PC-3 (cell line): ENCODE measurements around the gene GRB2.

Source experiments
- EZH2phosphoT487 ChIP-seq: fragments of 300-600 bp; sonication (generic); IDR thresholded peaks from 2 replicates; pipeline ENCODE4 v1.6.1; 2018; ENCODE audit warnings: mild to moderate bottlenecking, antibody characterized with exemption, low read length, borderline replicate concordance
- TF ChIP-seq, protein P1 (sequence below): fragments of 300-600 bp; sonication (generic); conservative IDR thresholded peaks from 2 replicates; pipeline ENCODE4 v1.5.1; 2017; ENCODE audit warnings: antibody characterized with exemption, low read depth, mild to moderate bottlenecking, low read length

DNA sequence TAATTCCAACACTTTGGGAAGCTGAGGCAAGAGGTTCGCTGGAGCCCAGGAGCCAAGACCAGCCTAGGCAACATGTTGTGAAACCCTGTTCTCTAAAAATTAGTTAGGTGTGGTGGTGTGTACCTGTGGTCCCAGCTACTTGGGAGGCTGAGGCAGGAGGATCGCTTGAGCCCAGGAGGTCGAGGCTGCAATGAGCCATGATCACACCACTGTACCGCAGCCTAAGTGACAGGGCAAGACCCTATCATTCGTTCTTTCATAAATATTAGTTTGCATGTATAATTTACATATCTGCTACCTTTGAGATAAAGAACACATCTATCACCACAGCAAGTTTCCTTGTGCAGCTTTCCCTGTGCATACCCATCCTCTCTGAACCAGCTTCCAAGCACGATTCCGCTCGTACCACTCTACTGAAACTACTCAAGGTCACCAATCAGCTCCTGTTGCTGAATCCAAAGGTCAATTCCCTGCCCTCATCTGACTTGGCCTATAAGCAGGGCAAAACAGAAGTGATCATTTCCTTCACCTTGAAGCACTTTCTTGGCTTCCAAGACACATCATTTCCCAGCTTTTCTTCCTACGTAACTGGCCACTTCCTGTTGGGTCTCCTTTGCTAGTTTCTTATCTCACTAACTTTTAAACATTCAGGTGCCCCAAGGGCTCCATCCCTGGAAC, 49.1 kb downstream of the GRB2 start:
- TF ChIP-seq, protein P1, sequence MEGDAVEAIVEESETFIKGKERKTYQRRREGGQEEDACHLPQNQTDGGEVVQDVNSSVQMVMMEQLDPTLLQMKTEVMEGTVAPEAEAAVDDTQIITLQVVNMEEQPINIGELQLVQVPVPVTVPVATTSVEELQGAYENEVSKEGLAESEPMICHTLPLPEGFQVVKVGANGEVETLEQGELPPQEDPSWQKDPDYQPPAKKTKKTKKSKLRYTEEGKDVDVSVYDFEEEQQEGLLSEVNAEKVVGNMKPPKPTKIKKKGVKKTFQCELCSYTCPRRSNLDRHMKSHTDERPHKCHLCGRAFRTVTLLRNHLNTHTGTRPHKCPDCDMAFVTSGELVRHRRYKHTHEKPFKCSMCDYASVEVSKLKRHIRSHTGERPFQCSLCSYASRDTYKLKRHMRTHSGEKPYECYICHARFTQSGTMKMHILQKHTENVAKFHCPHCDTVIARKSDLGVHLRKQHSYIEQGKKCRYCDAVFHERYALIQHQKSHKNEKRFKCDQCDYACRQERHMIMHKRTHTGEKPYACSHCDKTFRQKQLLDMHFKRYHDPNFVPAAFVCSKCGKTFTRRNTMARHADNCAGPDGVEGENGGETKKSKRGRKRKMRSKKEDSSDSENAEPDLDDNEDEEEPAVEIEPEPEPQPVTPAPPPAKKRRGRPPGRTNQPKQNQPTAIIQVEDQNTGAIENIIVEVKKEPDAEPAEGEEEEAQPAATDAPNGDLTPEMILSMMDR = no peak
- no peak for TF ChIP-seq EZH2phosphoT487
